ENCODE results near the gene KRT81.
"Not testable (repeated sequence)": the region's sequence is repeated elsewhere in the genome, so short reads cannot be mapped to it uniquely, and the experiment has no call there.

GRCh38 chr12:52257922-52258321 lies 33.4 kb downstream of the KRT81 start:
- TF ChIP-seq CTCF, POLR2A, EP300 (IDR thresholded peaks at IDR 0.05): not testable (repeated sequence)
